ENCODE results near the gene HK3.

The HK3 gene

GRCh38 chr5:176861276-176861675 is 37.9 kb downstream of the HK3 start:
- H3K36me3 ChIP-seq (ENCODE audit: control insufficient read depth in 1 of 2, insufficient read depth in 2 of 2, low read length in 2 of 2): no peaks in the 10 kb centered on the region
- H3K9me3 ChIP-seq (ENCODE audit: insufficient read depth, low read depth, low read length): peaks cover 6% of the 10 kb centered on the region
- H3K27ac ChIP-seq (ENCODE audit: low read depth, low read length): no peak overlapping the region
- no peak overlapping the region for H2BK12ac ChIP-seq (ENCODE audit: low read length)
- no peaks in the 10 kb centered on the region for H3K27me3 ChIP-seq (ENCODE audit: insufficient read depth, low read length)
- no peaks in the 10 kb centered on the region for H3K79me1 ChIP-seq (ENCODE audit: low read length)
- H3K4me3 ChIP-seq (ENCODE audit: low read depth, low read length): no peak overlapping the region
- no peak overlapping the region for H3K4me2 ChIP-seq (ENCODE audit: low read length)
- H2AFZ ChIP-seq (ENCODE audit: insufficient read depth, low read length, poor library complexity): no peak overlapping the region
- H4K91ac ChIP-seq (ENCODE audit: low read depth, low read length): no peak overlapping the region
- H3K4me1 ChIP-seq (ENCODE audit: control insufficient read depth in 1 of 2, insufficient read depth in 2 of 2, low read length in 2 of 2): no peaks in the 10 kb centered on the region
- no peak overlapping the region for H4K8ac ChIP-seq (ENCODE audit: low read depth, low read length)
- H3K9ac ChIP-seq (ENCODE audit: low read length): no peak overlapping the region
- H3K18ac ChIP-seq (ENCODE audit: low read length): no peak overlapping the region
- no peak overlapping the region for H3K4ac ChIP-seq (ENCODE audit: low read depth, low read length)
- no peaks in the 10 kb centered on the region for H3K79me2 ChIP-seq (ENCODE audit: control insufficient read depth, insufficient read depth, low read length, poor library complexity)
- no CpG with 5 or more reads among the region's 11 CpGs for WGBS (ENCODE audit: extremely low coverage, insufficient coverage, insufficient read length)
- H2AK5ac ChIP-seq (ENCODE audit: low read length): no peak overlapping the region
- no peak overlapping the region for H3K14ac ChIP-seq (ENCODE audit: low read length)
- H2BK5ac ChIP-seq (ENCODE audit: low read depth, low read length, poor library complexity): no peak overlapping the region
- DNase-seq: no peak
- H4K12ac ChIP-seq (ENCODE audit: low read depth, low read length): no peak overlapping the region
- H2BK120ac ChIP-seq (ENCODE audit: insufficient read depth, low read length, poor library complexity): no peak overlapping the region
- no peak overlapping the region for H3K23ac ChIP-seq (ENCODE audit: low read length)

DNA sequence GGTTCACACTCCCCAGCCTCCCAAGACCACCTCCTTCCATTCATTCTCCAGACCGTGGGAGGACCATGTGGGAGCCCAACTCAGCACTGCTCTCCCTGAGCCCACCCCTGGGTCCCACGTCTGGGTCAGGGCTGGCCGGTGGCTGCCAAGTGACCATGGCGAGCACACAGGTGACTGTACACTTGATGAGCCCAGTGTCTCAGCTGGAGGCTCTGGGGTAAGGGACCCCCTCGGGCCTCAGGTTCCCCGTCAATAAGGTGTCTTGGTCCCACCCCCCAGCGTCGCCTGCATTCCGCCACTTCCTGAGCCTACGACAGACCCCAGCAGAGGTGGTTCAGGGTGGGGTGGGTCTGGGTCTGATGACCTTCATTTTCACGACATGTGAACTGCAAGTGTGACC is 38.8 kb downstream of the HK3 start:
- Histone ChIP-seq H3K9ac (ENCODE audit: low read length) (no peak overlapping the region), H2BK12ac (ENCODE audit: low read length) (no peak overlapping the region), H3K4me2 (ENCODE audit: low read length) (no peak overlapping the region), H3K4me1 (ENCODE audit: control insufficient read depth in 1 of 2, insufficient read depth in 2 of 2, low read length in 2 of 2) (no peaks in the 10 kb centered on the region), H3K4ac (ENCODE audit: low read depth, low read length) (no peak overlapping the region), H4K91ac (ENCODE audit: low read depth, low read length) (no peak overlapping the region), H3K79me2 (ENCODE audit: control insufficient read depth, insufficient read depth, low read length, poor library complexity) (no peaks in the 10 kb centered on the region), H3K4me3 (ENCODE audit: low read depth, low read length) (no peak overlapping the region), H3K27me3 (ENCODE audit: insufficient read depth, low read length) (no peaks in the 10 kb centered on the region), H2BK120ac (ENCODE audit: insufficient read depth, low read length, poor library complexity) (no peak overlapping the region), H3K9me3 (ENCODE audit: insufficient read depth, low read depth, low read length) (peaks cover 6% of the 10 kb centered on the region), H2AK5ac (ENCODE audit: low read length) (no peak overlapping the region), H3K23ac (ENCODE audit: low read length) (no peak overlapping the region), H2BK5ac (ENCODE audit: low read depth, low read length, poor library complexity) (no peak overlapping the region), H3K36me3 (ENCODE audit: control insufficient read depth in 1 of 2, insufficient read depth in 2 of 2, low read length in 2 of 2) (no peaks in the 10 kb centered on the region), H4K8ac (ENCODE audit: low read depth, low read length) (no peak overlapping the region), H3K79me1 (ENCODE audit: low read length) (no peaks in the 10 kb centered on the region), H3K27ac (ENCODE audit: low read depth, low read length) (no peak overlapping the region), H4K12ac (ENCODE audit: low read depth, low read length) (no peak overlapping the region), H3K18ac (ENCODE audit: low read length) (no peak overlapping the region), H2AFZ (ENCODE audit: insufficient read depth, low read length, poor library complexity) (no peak overlapping the region), H3K14ac (ENCODE audit: low read length) (no peak overlapping the region)
- no CpG with 5 or more reads among the region's 11 CpGs for WGBS (ENCODE audit: extremely low coverage, insufficient coverage, insufficient read length)
- no peak for DNase-seq

DNA sequence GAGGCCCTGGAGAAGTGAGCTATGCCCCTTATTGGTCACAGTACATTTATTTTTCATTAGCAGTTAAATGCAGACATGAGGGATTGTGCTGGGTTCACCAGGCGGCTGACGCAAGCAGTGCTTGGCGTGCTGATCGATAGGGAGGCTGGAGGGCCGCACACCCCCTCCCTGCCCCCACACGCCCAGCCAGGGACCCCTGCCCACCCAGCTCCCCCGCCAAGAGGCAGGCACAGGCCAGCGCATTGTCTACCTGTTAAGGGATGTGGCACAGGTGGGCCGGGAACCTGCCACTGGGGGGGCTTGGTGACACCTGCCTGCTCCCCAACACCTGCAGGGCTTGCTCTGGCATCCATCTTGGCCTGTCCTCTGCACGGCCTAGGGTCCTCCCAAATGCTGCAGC is 39.2 kb downstream of the HK3 start:
- WGBS (ENCODE audit: extremely low coverage, insufficient coverage, insufficient read length): no CpG with 5 or more reads among the region's 10 CpGs
- no peaks in the 10 kb centered on the region for H3K36me3 ChIP-seq (ENCODE audit: control insufficient read depth in 1 of 2, insufficient read depth in 2 of 2, low read length in 2 of 2)
- no peak overlapping the region for H2AFZ ChIP-seq (ENCODE audit: insufficient read depth, low read length, poor library complexity)
- H2BK120ac ChIP-seq (ENCODE audit: insufficient read depth, low read length, poor library complexity): no peak overlapping the region
- no peak overlapping the region for H3K14ac ChIP-seq (ENCODE audit: low read length)
- H3K27ac ChIP-seq (ENCODE audit: low read depth, low read length): no peak overlapping the region
- H3K9ac ChIP-seq (ENCODE audit: low read length): no peak overlapping the region
- H3K4me2 ChIP-seq (ENCODE audit: low read length): no peak overlapping the region
- H4K8ac ChIP-seq (ENCODE audit: low read depth, low read length): no peak overlapping the region
- H3K79me2 ChIP-seq (ENCODE audit: control insufficient read depth, insufficient read depth, low read length, poor library complexity): no peaks in the 10 kb centered on the region
- H2AK5ac ChIP-seq (ENCODE audit: low read length): no peak overlapping the region
- no peaks in the 10 kb centered on the region for H3K4me1 ChIP-seq (ENCODE audit: control insufficient read depth in 1 of 2, insufficient read depth in 2 of 2, low read length in 2 of 2)
- H3K4me3 ChIP-seq (ENCODE audit: low read depth, low read length): no peak overlapping the region
- no peaks in the 10 kb centered on the region for H3K27me3 ChIP-seq (ENCODE audit: insufficient read depth, low read length)
- H2BK12ac ChIP-seq (ENCODE audit: low read length): no peak overlapping the region
- no peak overlapping the region for H4K91ac ChIP-seq (ENCODE audit: low read depth, low read length)
- H3K23ac ChIP-seq (ENCODE audit: low read length): no peak overlapping the region
- no peaks in the 10 kb centered on the region for H3K79me1 ChIP-seq (ENCODE audit: low read length)
- no peak overlapping the region for H3K4ac ChIP-seq (ENCODE audit: low read depth, low read length)
- H3K9me3 ChIP-seq (ENCODE audit: insufficient read depth, low read depth, low read length): peaks cover 6% of the 10 kb centered on the region
- H4K12ac ChIP-seq (ENCODE audit: low read depth, low read length): no peak overlapping the region
- no peak overlapping the region for H2BK5ac ChIP-seq (ENCODE audit: low read depth, low read length, poor library complexity)
- DNase-seq: no peak
- no peak overlapping the region for H3K18ac ChIP-seq (ENCODE audit: low read length)

- H4K8ac ChIP-seq (ENCODE audit: low read depth, low read length): no peak overlapping the region
- H3K4ac ChIP-seq (ENCODE audit: low read depth, low read length): no peak overlapping the region
- H4K12ac ChIP-seq (ENCODE audit: low read depth, low read length): no peak overlapping the region
- no peak overlapping the region for H2BK5ac ChIP-seq (ENCODE audit: low read depth, low read length, poor library complexity)
- H4K91ac ChIP-seq (ENCODE audit: low read depth, low read length): no peak overlapping the region
- no peak overlapping the region for H3K4me3 ChIP-seq (ENCODE audit: low read depth, low read length)
- H3K79me2 ChIP-seq (ENCODE audit: control insufficient read depth, insufficient read depth, low read length, poor library complexity): no peaks in the 10 kb centered on the region
- no peak overlapping the region for H3K9ac ChIP-seq (ENCODE audit: low read length)
- H3K36me3 ChIP-seq (ENCODE audit: control insufficient read depth in 1 of 2, insufficient read depth in 2 of 2, low read length in 2 of 2): no peaks in the 10 kb centered on the region
- H2BK120ac ChIP-seq (ENCODE audit: insufficient read depth, low read length, poor library complexity): no peak overlapping the region
- H3K9me3 ChIP-seq (ENCODE audit: insufficient read depth, low read depth, low read length): peaks cover 4% of the 10 kb centered on the region
- H3K27ac ChIP-seq (ENCODE audit: low read depth, low read length): no peak overlapping the region
- H2AK5ac ChIP-seq (ENCODE audit: low read length): no peak overlapping the region
- H3K4me1 ChIP-seq (ENCODE audit: control insufficient read depth in 1 of 2, insufficient read depth in 2 of 2, low read length in 2 of 2): no peaks in the 10 kb centered on the region
- no peak overlapping the region for H2BK12ac ChIP-seq (ENCODE audit: low read length)
- H3K4me2 ChIP-seq (ENCODE audit: low read length): no peak overlapping the region
- no peak overlapping the region for H3K18ac ChIP-seq (ENCODE audit: low read length)
- H3K14ac ChIP-seq (ENCODE audit: low read length): no peak overlapping the region
- no peak overlapping the region for H3K23ac ChIP-seq (ENCODE audit: low read length)
- H3K27me3 ChIP-seq (ENCODE audit: insufficient read depth, low read length): no peaks in the 10 kb centered on the region
- no peak overlapping the region for H2AFZ ChIP-seq (ENCODE audit: insufficient read depth, low read length, poor library complexity)
- no CpG with 5 or more reads among the region's 11 CpGs for whole genome bisulfite sequencing (ENCODE audit: extremely low coverage, insufficient coverage, insufficient read length)
- DNase-seq: no peak
- H3K79me1 ChIP-seq (ENCODE audit: low read length): no peaks in the 10 kb centered on the region
Measured at GRCh38 chr5:176857894-176858273, 41.3 kb downstream of the HK3 start.

All from trophoblast cell (in vitro differentiated cells and primary cell).